PC-3 (cell line): ENCODE measurements around the gene MTA3.

Experiments used
- EZH2 ChIP-seq: fragments of 300-600 bp; sonication (generic); IDR thresholded peaks from one replicate; pipeline ENCODE4 v1.6.1; 2017; ENCODE audit warnings: antibody characterized with exemption, mild to moderate bottlenecking, low read length; ENCODE audit not compliant: unreplicated experiment
- TF ChIP-seq, protein P1 (sequence below): fragments of 300-600 bp; sonication (generic); conservative IDR thresholded peaks from 2 replicates; pipeline ENCODE4 v1.5.1; 2017; ENCODE audit warnings: antibody characterized with exemption, low read depth, mild to moderate bottlenecking, low read length

DNA sequence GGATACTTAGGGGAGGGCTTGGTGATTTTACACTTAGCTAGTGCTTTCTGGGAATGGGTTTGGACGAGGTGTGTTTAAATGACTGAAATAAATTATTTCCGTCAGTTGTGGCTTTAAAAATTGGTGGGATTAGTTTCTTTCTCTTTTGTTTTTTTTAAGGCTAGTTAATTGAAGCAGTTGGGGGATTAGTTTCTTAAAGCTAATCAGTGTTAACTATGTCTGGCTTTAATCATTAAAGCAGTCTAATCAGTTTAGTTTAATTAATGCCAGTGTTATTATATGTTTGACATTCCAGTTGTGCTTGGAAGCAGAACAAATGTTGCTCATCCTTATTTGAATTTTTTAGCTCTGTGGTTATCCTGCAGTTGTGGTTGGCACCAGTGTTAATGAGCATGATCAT, 10.2 kb downstream of the MTA3 start:
- TF ChIP-seq, protein P1, sequence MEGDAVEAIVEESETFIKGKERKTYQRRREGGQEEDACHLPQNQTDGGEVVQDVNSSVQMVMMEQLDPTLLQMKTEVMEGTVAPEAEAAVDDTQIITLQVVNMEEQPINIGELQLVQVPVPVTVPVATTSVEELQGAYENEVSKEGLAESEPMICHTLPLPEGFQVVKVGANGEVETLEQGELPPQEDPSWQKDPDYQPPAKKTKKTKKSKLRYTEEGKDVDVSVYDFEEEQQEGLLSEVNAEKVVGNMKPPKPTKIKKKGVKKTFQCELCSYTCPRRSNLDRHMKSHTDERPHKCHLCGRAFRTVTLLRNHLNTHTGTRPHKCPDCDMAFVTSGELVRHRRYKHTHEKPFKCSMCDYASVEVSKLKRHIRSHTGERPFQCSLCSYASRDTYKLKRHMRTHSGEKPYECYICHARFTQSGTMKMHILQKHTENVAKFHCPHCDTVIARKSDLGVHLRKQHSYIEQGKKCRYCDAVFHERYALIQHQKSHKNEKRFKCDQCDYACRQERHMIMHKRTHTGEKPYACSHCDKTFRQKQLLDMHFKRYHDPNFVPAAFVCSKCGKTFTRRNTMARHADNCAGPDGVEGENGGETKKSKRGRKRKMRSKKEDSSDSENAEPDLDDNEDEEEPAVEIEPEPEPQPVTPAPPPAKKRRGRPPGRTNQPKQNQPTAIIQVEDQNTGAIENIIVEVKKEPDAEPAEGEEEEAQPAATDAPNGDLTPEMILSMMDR, result no peak
- no peak for TF ChIP-seq EZH2
